GM23338 (cell line): ENCODE data around the gene NIM1K.

Experiments
- CTCF ChIP-seq, 2 experiments: fragments of 200-600 bp in 1 of 2; sonication (generic) in 1 of 2; conservative IDR thresholded peaks; 2 replicates each; pipeline versions ENCODE4 v1.5.1 to v1.6.1; 2016 to 2017; ENCODE audit warnings: antibody characterized with exemption in 2 of 2, low read depth in 2 of 2, mild to moderate bottlenecking in 2 of 2, moderate library complexity in 1 of 2
- ETS1 ChIP-seq: IDR thresholded peaks from 2 replicates; pipeline ENCODE4 v1.6.1; 2016; ENCODE audit warnings: antibody characterized with exemption
- EZH2 ChIP-seq: fragments of 200-600 bp; sonication (generic); IDR thresholded peaks from one replicate; pipeline ENCODE4 v1.8.0; 2017; ENCODE audit warnings: antibody characterized with exemption, mild to moderate bottlenecking, low read depth; ENCODE audit not compliant: unreplicated experiment
- JUNB ChIP-seq: IDR thresholded peaks from one replicate; pipeline ENCODE4 v1.6.1; 2016; ENCODE audit warnings: antibody characterized with exemption; ENCODE audit not compliant: unreplicated experiment
- POLR2AphosphoS5 ChIP-seq: IDR thresholded peaks from 2 replicates; pipeline ENCODE4 v1.6.1; 2016; ENCODE audit warnings: antibody characterized with exemption, low read depth
- REST ChIP-seq: IDR thresholded peaks from one replicate; pipeline ENCODE4 v1.6.1; 2018; ENCODE audit warnings: antibody characterized with exemption; ENCODE audit not compliant: unreplicated experiment
- ZNF114 ChIP-seq: fragments of 250-450 bp; sonication (Bioruptor Pico); IDR thresholded peaks from 2 replicates; pipeline ENCODE4 v1.5.0; 2020; ENCODE audit warnings: mild to moderate bottlenecking, moderate library complexity

DNA sequence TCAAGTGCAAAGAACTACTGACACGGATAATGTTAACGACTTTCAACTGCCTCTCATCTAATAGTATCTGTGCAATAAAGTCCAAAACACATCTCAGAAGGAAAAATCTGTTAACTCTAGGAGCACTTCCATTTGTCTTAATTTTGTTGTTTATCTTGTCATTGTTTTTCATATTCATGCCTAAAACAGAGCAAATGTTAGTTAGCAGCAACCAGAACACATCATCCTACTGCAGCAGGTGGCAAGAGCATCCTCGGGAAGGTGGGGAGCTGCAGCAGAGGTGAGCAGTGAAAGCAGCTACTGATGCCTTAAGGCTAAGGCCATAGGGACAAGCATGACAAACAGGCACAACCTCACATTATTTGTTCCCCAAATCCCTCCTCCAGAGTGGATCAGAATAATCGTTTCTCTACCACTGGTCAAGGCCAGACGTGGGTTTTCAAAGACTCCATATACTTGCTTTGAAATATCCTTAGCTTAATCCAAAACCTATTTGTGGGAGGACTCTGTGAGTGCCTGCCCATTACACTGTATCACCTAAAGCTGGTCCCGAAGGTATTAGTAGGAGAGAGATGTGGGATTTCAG is 120.1 kb downstream of the NIM1K start:
- no peak for TF ChIP-seq CTCF (conservative IDR thresholded peaks at IDR 0.05; ENCODE audit: low read depth in 2 of 2)
- TF ChIP-seq ETS1 = no peak
- no peak for TF ChIP-seq REST
- no peak for TF ChIP-seq POLR2AphosphoS5
- no peak for TF ChIP-seq EZH2
- no peak for TF ChIP-seq ZNF114 (CRISPR knock-in tag)
- no peak for TF ChIP-seq JUNB
